ENCODE data around the gene IGFALS.

GRCh38 chr16:1771864-1772361, 21.6 kb downstream of the IGFALS start:
- TF ChIP-seq POLR2A (IDR thresholded peaks at IDR 0.05; ENCODE audit: low read depth, low read length) (no peak), USF2 (IDR thresholded peaks at IDR 0.05; ENCODE audit: low read depth, low read length) (no peak), CTCF (conservative IDR thresholded peaks at IDR 0.05; ENCODE audit: low read depth, low read length) (no peak), FOS (IDR thresholded peaks at IDR 0.05; ENCODE audit: low read depth, low read length) (no peak), ELK1 (IDR thresholded peaks at IDR 0.05; ENCODE audit: borderline replicate concordance, low read depth, low read length) (no peak), RAD21 (IDR thresholded peaks at IDR 0.05; ENCODE audit: low read length) (no peak), SMC3 (IDR thresholded peaks at IDR 0.05; ENCODE audit: low read depth, low read length) (no peak), MXI1 (IDR thresholded peaks at IDR 0.05; ENCODE audit: borderline replicate concordance, low read depth, low read length) (no peak), CEBPB (IDR thresholded peaks at IDR 0.05; ENCODE audit: low read depth, low read length) (no peak), RCOR1 (IDR thresholded peaks at IDR 0.05; ENCODE audit: insufficient replicate concordance, low read length) (no peak)
